ENCODE measurements around the gene MT1X. TPM values are rescaled to one million over a fixed set of nuclear protein-coding genes. Genes with fewer than 3 reads are reported as not detected.

MT1X gene
- total and polyA plus RNA-seq, 2 of the 13 experiments (the other 11 are each of a cell fraction or from before 2014, with no cell fraction given), result 19.7 to 288 TPM

DNA sequence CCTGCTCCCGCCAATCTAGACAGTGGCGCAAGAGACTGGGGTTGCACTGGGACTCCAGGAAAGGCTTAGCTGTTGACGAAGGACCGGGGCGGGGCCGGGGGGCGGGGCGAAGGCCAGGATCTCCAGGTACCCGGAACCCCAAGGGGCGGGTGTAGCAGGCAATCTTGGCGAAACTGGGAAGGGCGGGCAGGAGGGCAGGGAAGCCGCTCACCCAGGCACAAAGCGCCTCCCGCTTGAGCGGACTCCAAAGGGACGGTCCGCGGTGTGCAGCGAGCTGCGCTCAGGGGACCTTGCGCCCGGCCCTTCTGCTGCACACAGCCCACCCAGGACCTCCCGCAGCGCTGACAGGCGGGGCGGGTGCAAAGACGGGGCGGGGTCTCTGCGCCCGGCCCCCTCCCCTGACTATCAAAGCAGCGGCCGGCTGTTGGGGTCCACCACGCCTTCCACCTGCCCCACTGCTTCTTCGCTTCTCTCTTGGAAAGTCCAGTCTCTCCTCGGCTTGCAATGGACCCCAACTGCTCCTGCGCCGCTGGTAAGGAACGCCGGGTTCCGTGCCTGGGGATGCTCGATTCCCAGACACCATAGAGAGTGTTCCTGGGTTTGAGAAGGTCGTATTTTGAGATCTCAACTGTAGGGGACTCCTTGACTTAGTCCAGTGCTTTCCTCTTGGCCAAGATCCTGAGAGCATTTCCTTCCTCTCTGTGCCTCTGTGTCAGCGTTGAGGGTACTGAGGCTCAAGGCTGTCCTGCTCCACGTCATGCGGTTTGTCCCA is 24.5 kb upstream of the MT1X start, which contains the start of gene MT1F (continued):
- TF ChIP-seq, protein P1, sequence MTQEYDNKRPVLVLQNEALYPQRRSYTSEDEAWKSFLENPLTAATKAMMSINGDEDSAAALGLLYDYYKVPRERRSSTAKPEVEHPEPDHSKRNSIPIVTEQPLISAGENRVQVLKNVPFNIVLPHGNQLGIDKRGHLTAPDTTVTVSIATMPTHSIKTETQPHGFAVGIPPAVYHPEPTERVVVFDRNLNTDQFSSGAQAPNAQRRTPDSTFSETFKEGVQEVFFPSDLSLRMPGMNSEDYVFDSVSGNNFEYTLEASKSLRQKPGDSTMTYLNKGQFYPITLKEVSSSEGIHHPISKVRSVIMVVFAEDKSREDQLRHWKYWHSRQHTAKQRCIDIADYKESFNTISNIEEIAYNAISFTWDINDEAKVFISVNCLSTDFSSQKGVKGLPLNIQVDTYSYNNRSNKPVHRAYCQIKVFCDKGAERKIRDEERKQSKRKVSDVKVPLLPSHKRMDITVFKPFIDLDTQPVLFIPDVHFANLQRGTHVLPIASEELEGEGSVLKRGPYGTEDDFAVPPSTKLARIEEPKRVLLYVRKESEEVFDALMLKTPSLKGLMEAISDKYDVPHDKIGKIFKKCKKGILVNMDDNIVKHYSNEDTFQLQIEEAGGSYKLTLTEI (CRISPR knock-in tag; conservative IDR thresholded peaks at IDR 0.05), result no peak
- TF ChIP-seq, protein P2, sequence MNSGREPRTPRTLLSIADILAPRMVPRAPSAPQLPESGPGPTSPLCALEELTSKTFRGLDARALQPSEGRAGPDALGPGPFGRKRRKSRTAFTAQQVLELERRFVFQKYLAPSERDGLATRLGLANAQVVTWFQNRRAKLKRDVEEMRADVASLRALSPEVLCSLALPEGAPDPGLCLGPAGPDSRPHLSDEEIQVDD (CRISPR knock-in tag; IDR thresholded peaks at IDR 0.05; ENCODE audit: borderline replicate concordance), result no peak
- TF ChIP-seq, protein P3, sequence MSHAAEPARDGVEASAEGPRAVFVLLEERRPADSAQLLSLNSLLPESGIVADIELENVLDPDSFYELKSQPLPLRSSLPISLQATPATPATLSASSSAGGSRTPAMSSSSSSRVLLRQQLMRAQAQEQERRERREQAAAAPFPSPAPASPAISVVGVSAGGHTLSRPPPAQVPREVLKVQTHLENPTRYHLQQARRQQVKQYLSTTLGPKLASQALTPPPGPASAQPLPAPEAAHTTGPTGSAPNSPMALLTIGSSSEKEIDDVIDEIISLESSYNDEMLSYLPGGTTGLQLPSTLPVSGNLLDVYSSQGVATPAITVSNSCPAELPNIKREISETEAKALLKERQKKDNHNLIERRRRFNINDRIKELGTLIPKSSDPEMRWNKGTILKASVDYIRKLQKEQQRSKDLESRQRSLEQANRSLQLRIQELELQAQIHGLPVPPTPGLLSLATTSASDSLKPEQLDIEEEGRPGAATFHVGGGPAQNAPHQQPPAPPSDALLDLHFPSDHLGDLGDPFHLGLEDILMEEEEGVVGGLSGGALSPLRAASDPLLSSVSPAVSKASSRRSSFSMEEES (CRISPR knock-in tag; IDR thresholded peaks at IDR 0.05), result no peak
- TF ChIP-seq MBNL3 (CRISPR knock-in tag; conservative IDR thresholded peaks at IDR 0.05) (no peak), HMG20A (CRISPR knock-in tag; IDR thresholded peaks at IDR 0.05; ENCODE audit: borderline replicate concordance) (no peak), SAP130 (CRISPR knock-in tag; IDR thresholded peaks at IDR 0.05; ENCODE audit: low read depth) (peak; percentile 53), RBFOX2 (IDR thresholded peaks at IDR 0.05; ENCODE audit: low read depth, low read length) (peak; percentile 71), ZNF263 (CRISPR knock-in tag; IDR thresholded peaks at IDR 0.05) (0 out of 2 replicates have a peak, but pooled peaks have one; percentile 9), XBP1 (CRISPR knock-in tag; IDR thresholded peaks at IDR 0.05) (no peak), GPN1 (CRISPR knock-in tag; IDR thresholded peaks at IDR 0.05; ENCODE audit: borderline replicate concordance) (no peak)
- TF ChIP-seq, protein P4, sequence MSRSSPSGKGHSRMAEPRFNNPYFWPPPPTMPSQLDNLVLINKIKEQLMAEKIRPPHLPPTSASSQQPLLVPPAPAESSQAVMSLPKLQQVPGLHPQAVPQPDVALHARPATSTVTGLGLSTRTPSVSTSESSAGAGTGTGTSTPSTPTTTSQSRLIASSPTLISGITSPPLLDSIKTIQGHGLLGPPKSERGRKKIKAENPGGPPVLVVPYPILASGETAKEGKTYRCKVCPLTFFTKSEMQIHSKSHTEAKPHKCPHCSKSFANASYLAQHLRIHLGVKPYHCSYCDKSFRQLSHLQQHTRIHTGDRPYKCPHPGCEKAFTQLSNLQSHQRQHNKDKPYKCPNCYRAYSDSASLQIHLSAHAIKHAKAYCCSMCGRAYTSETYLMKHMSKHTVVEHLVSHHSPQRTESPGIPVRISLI (CRISPR knock-in tag; IDR thresholded peaks at IDR 0.05; ENCODE audit: borderline replicate concordance), result no peak
- TF ChIP-seq, protein P5, sequence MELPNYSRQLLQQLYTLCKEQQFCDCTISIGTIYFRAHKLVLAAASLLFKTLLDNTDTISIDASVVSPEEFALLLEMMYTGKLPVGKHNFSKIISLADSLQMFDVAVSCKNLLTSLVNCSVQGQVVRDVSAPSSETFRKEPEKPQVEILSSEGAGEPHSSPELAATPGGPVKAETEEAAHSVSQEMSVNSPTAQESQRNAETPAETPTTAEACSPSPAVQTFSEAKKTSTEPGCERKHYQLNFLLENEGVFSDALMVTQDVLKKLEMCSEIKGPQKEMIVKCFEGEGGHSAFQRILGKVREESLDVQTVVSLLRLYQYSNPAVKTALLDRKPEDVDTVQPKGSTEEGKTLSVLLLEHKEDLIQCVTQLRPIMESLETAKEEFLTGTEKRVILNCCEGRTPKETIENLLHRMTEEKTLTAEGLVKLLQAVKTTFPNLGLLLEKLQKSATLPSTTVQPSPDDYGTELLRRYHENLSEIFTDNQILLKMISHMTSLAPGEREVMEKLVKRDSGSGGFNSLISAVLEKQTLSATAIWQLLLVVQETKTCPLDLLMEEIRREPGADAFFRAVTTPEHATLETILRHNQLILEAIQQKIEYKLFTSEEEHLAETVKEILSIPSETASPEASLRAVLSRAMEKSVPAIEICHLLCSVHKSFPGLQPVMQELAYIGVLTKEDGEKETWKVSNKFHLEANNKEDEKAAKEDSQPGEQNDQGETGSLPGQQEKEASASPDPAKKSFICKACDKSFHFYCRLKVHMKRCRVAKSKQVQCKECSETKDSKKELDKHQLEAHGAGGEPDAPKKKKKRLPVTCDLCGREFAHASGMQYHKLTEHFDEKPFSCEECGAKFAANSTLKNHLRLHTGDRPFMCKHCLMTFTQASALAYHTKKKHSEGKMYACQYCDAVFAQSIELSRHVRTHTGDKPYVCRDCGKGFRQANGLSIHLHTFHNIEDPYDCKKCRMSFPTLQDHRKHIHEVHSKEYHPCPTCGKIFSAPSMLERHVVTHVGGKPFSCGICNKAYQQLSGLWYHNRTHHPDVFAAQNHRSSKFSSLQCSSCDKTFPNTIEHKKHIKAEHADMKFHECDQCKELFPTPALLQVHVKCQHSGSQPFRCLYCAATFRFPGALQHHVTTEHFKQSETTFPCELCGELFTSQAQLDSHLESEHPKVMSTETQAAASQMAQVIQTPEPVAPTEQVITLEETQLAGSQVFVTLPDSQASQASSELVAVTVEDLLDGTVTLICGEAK (IDR thresholded peaks at IDR 0.05), result no peak
- TF ChIP-seq, protein P5 (CRISPR knock-in tag; IDR thresholded peaks at IDR 0.05), result no peak; the same call in 1 of the 2 replicates

Measured in HepG2 (cell line).